Measurements from ENCODE around the gene VAV3. TPM values are rescaled to one million over a fixed set of nuclear protein-coding genes. Genes with fewer than 3 reads are reported as not detected.

VAV3 gene
- total RNA-seq, 4 donors from 2014 or later: 44.1 to 123 (median 111) TPM

DNA sequence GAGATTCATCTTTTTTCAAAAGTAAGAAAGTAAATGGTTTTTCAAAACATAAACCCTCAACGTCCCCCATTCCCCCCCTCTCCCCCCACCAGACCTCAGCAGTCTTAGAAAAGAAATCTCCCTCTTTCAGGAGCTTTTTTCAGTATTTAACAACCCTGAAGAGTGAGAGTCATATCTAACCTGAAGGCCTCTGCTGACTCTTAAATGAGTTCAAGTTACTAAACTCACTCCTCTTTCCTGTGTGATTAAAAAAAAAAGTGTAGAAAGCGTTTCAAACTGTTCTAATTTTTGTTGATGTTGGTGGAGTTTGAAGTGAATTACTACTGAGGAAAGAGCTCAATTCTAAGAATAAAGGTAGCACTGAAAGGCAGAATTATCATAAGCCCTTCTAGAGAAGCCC, 93.7 kb downstream of the VAV3 start:
- Histone ChIP-seq H3K27ac (no peak overlapping the region), H3K36me3 (no peaks in the 10 kb centered on the region), H3K4me1 (no peaks in the 10 kb centered on the region), H3K4me3 (no peak overlapping the region), H3K9me3 (no peaks in the 10 kb centered on the region), H3K27me3 (no peaks in the 10 kb centered on the region)
- in situ Hi-C loops (cut with MboI; ENCODE audit: low pct_ligation_motif_present in 1 of 4, low pct_unique_long_range_greater_than_20kb in 1 of 4, low sequenced_read_pairs in 3 of 4): no loop called here
- TF ChIP-seq POLR2AphosphoS5 (IDR thresholded peaks at IDR 0.05) (no peak), EP300 (IDR thresholded peaks at IDR 0.05; ENCODE audit: low read depth) (no peak), POLR2A (IDR thresholded peaks at IDR 0.05) (no peak)
- TF ChIP-seq, protein P1, sequence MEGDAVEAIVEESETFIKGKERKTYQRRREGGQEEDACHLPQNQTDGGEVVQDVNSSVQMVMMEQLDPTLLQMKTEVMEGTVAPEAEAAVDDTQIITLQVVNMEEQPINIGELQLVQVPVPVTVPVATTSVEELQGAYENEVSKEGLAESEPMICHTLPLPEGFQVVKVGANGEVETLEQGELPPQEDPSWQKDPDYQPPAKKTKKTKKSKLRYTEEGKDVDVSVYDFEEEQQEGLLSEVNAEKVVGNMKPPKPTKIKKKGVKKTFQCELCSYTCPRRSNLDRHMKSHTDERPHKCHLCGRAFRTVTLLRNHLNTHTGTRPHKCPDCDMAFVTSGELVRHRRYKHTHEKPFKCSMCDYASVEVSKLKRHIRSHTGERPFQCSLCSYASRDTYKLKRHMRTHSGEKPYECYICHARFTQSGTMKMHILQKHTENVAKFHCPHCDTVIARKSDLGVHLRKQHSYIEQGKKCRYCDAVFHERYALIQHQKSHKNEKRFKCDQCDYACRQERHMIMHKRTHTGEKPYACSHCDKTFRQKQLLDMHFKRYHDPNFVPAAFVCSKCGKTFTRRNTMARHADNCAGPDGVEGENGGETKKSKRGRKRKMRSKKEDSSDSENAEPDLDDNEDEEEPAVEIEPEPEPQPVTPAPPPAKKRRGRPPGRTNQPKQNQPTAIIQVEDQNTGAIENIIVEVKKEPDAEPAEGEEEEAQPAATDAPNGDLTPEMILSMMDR (IDR thresholded peaks at IDR 0.05): no peak
- DNase-seq: no peak
- WGBS, 2 donors (ENCODE audit: low coverage in 1 of 2): 33% methylated on average over 2 of the region's 2 CpGs
- intact Hi-C loops (cut with DNase I; ENCODE audit: low total_unique reads): no loop called here

DNA sequence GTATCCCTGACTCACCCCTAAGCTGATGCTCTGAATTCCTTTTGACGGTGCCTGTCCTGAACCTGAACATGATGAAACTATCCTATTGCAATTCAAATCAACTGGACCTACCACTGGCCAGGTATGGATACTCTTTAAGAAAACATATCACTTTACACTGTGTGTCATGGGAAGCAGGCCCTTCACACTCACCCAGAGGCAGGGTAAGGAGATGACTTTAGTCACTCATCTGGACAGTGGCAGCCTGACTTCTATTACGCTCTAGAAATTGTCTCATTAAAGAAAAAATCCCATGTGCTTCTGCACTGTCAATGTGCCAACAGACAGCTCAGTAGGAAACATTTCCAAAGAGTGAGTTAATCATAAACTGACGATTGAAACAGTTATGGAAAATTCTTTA, 94.3 kb downstream of the VAV3 start:
- H3K4me3 ChIP-seq: no peak overlapping the region
- intact Hi-C loops (cut with DNase I; ENCODE audit: low total_unique reads): no loop called here
- in situ Hi-C loops (cut with MboI; ENCODE audit: low pct_ligation_motif_present in 1 of 4, low pct_unique_long_range_greater_than_20kb in 1 of 4, low sequenced_read_pairs in 3 of 4): no loop called here
- H3K9me3 ChIP-seq: no peaks in the 10 kb centered on the region
- 52 to 68% methylated on average over 2 to 3 of the region's 3 CpGs for WGBS, 2 donors (ENCODE audit: low coverage in 1 of 2)
- no peaks in the 10 kb centered on the region for H3K4me1 ChIP-seq
- H3K27ac ChIP-seq: no peak overlapping the region
- no peak for DNase-seq
- TF ChIP-seq, protein P1 (IDR thresholded peaks at IDR 0.05): no peak
- H3K27me3 ChIP-seq: no peaks in the 10 kb centered on the region
- H3K36me3 ChIP-seq: no peaks in the 10 kb centered on the region

DNA sequence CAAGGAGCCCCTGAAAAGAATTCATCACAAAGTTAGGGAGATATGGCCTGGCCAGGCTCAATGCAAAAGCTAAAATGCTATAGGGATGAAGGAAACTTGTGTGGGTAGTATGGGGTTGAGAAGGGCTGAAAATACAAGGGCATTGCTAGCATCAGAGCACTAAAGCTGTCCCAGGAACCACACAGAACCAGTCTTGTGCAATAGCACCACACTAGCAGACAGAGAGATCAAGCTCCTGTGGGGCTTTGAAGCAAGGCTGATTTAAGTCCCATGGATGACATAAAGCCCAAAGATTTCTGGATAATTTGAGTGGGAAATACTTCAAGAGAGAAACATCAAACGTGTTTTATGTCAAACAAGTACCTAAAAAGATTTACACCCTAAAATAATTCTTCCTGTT, 97.1 kb downstream of the VAV3 start:
- H3K36me3 ChIP-seq: no peaks in the 10 kb centered on the region
- no peaks in the 10 kb centered on the region for H3K9me3 ChIP-seq
- no peak for DNase-seq
- H3K4me1 ChIP-seq: no peaks in the 10 kb centered on the region
- no peak overlapping the region for H3K4me3 ChIP-seq
- TF ChIP-seq, protein P1 (IDR thresholded peaks at IDR 0.05): no peak
- no peak for TF ChIP-seq POLR2AphosphoS5 (IDR thresholded peaks at IDR 0.05)
- TF ChIP-seq EP300 (IDR thresholded peaks at IDR 0.05; ENCODE audit: low read depth): no peak
- no peak for TF ChIP-seq POLR2A (IDR thresholded peaks at IDR 0.05)
- no peak overlapping the region for H3K27ac ChIP-seq
- 19 to 40% methylated on average over 1 of the region's 1 CpG for WGBS, 2 donors (ENCODE audit: low coverage in 1 of 2)
- no peaks in the 10 kb centered on the region for H3K27me3 ChIP-seq
- in situ Hi-C loops (cut with MboI; ENCODE audit: low pct_ligation_motif_present in 1 of 4, low pct_unique_long_range_greater_than_20kb in 1 of 4, low sequenced_read_pairs in 3 of 4): no loop called here
- intact Hi-C loops (cut with DNase I; ENCODE audit: low total_unique reads): no loop called here

DNA sequence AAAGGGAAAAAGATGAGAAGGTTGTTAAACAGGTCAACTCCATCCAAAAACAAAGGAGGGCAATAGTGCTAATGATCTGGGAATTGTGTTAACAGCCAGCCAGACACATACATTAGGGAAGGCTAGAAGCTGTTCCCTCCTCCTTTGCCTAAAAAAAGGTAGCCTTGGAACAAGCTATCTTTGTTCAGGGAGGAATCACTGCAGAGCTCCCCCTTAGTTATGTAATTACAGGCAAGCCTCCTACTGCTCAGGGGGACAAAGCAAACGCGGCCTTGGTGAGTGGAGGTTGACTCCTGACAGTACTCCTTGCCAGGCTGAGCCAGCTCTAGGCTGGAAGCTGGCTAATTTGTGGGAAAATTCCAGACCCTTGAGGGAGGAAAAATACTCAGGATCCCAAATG, 97.6 kb downstream of the VAV3 start:
- no peaks in the 10 kb centered on the region for H3K9me3 ChIP-seq
- H3K27ac ChIP-seq: no peak overlapping the region
- H3K4me1 ChIP-seq: no peaks in the 10 kb centered on the region
- DNase-seq: no peak
- TF ChIP-seq EP300 (IDR thresholded peaks at IDR 0.05; ENCODE audit: low read depth): no peak
- no peak for TF ChIP-seq POLR2A (IDR thresholded peaks at IDR 0.05)
- TF ChIP-seq, protein P1 (IDR thresholded peaks at IDR 0.05): no peak
- TF ChIP-seq POLR2AphosphoS5 (IDR thresholded peaks at IDR 0.05): no peak
- intact Hi-C loops (cut with DNase I; ENCODE audit: low total_unique reads) (no loop called here), in situ Hi-C loops (cut with MboI; ENCODE audit: low pct_ligation_motif_present in 1 of 4, low pct_unique_long_range_greater_than_20kb in 1 of 4, low sequenced_read_pairs in 3 of 4) (no loop called here)
- H3K27me3 ChIP-seq: no peaks in the 10 kb centered on the region
- WGBS, 2 donors (ENCODE audit: low coverage in 1 of 2): 82% methylated on average over 2 of the region's 2 CpGs; no CpG with 5 or more reads in 1 of the 2 donors
- H3K4me3 ChIP-seq: no peak overlapping the region
- H3K36me3 ChIP-seq: no peaks in the 10 kb centered on the region

All from transverse colon (tissue), 4 donors.